ENCODE measurements around the gene SLC24A5.

SLC24A5 gene

DNA sequence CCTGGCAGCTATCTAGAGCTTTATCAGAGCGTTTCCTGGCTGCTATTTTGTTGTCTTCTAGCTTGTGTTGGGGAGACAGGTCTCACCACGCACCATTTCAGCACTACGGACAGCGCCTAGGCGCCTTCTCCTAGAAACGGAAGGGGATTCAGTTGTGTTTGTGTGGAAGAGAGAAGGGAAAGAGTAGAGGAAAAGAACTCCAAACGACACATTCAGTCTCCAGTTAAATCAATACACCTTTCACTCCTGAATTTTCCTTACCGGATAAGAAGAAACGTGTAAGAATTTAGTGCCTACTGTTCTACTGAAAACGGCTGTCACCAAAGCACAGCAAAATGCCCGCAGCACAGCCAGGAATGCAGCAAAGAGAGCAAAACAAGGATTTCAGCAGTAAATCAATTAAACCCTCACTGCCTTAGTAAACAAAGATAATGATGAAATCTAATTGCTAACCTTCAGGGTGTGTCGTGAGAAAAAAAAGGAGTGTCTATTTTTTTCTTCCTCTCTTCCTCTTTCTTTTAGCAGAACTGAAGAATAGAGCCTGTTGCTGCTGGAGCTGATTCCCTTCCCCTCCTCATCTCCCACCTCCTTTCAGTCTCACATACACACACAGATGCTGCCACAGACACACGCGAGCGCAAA, 70.3 kb downstream of the SLC24A5 start:
- peak; percentile 27 for DNase-seq (ENCODE audit: low read depth)

DNA sequence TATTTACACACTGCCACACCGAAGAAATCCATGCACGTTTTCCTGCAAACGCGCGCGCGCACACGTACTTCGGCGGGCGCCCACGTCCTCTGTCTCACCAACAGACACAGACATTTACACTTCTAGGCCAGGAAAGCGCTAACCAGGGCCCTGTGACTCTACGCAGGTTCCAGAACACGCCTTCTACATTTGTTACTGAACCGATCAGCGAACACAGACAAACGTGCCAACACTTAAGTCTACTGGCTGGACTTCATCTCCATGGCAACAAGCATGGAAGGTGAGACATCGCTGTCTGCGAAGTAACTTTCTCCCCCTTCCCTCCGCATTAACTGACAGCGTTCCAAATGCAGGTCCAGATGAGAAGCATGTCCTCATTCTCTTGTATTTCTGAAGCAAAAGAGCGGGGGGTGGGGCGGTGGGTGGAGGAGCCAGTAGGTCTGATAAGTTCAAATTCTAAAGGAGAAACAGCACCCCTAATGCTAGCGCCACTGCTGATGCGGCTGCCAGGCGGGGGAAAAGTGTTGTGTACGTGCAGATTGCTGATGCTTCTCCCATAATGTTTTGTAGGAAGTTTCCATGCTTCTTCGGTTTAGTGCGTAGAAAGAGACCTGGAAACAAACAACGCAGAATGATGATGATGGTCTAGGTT, 70.9 kb downstream of the SLC24A5 start, which contains the start of gene CTXN2:
TSS of gene CTXN2 (plus strand) at position 92 of the 652 bp plus-strand sequence. CDS start 9,636 bp downstream, outside the sequence.
- DNase-seq (ENCODE audit: low read depth), result no peak
